Transverse colon (tissue), 4 donors: ENCODE data around the gene ENPP6. TPM values are rescaled to one million over a fixed set of nuclear protein-coding genes. Genes with fewer than 3 reads are reported as not detected.

ENCODE experiments used
- DNase-seq: peaks from one replicate; pipeline ENCODE4 v3.0.0-alpha.2; 2019
- H3K27ac ChIP-seq, 4 donors: fragments of 200-600 bp; sonication (generic); 2 replicates each; pipeline ENCODE4 v1.5.1; 2016 to 2018; ENCODE audit warnings: inconsistent platforms in 4 of 4
- H3K27me3 ChIP-seq: fragments of 200-600 bp; sonication (generic); 2 replicates; pipeline ENCODE4 v1.5.1; 2017; ENCODE audit warnings: inconsistent platforms
- H3K36me3 ChIP-seq, 4 donors: fragments of 200-600 bp; sonication (generic); 2 replicates each; pipeline ENCODE4 v1.5.1; 2017 to 2019; ENCODE audit warnings: inconsistent platforms in 4 of 4
- H3K4me1 ChIP-seq, 4 donors: fragments of 200-600 bp; sonication (generic); 2 replicates each; pipeline ENCODE4 v1.5.1; 2017 to 2020; ENCODE audit warnings: inconsistent platforms in 4 of 4
- H3K4me3 ChIP-seq, 4 donors: fragments of 200-600 bp; sonication (generic); 1 replicate in 1 of 4; 2 replicates in 3 of 4; pipeline versions ENCODE4 v1.5.1 to v1.6.1; 2017 to 2019; ENCODE audit warnings: inconsistent platforms in 4 of 4
- H3K9me3 ChIP-seq, 2 donors: fragments of 200-600 bp; sonication (generic); 2 replicates each; pipeline ENCODE4 v1.5.1; 2017 to 2019; ENCODE audit warnings: inconsistent platforms in 2 of 2
- EP300 ChIP-seq: sonication (generic); formaldehyde crosslinking; IDR thresholded peaks from one replicate; pipeline ENCODE4 v1.6.1; 2017; ENCODE audit warnings: antibody characterized with exemption, low read depth
- POLR2A ChIP-seq: fragments of 450-650 bp; IDR thresholded peaks from one replicate; pipeline ENCODE4 v1.6.1; 2016; ENCODE audit warnings: antibody characterized with exemption, mild to moderate bottlenecking, moderate library complexity
- POLR2AphosphoS5 ChIP-seq, 3 donors: sonication (generic); formaldehyde crosslinking; IDR thresholded peaks; one replicate each; pipeline ENCODE4 v1.6.1; 2016; ENCODE audit warnings: antibody characterized with exemption in 3 of 3
- WGBS, 2 donors: methylation state at CpG; one replicate each; pipeline ENCODE4 v1.1.5; 2018; ENCODE audit warnings: low coverage in 1 of 2; 5-methylcytosine and 5-hydroxymethylcytosine counted together
- in situ Hi-C, 4 donors: fragments of 200-750 bp; cut with MboI; loops; one replicate each; pipeline versions ENCODE4 v1.15.0 to v1.15.1; 2017; ENCODE audit warnings: low sequenced_read_pairs in 3 of 4, low pct_ligation_motif_present in 1 of 4, low pct_unique_long_range_greater_than_20kb in 1 of 4
- intact Hi-C: fragments of 100-400 bp; cut with DNase I; formaldehyde crosslinking; loops from one replicate; pipeline ENCODE4 v1.15.1; 2023; ENCODE audit warnings: low total_unique reads
- total RNA-seq, 4 donors: library from RNA; depleted of rRNA; stranded (reverse); fragments of >200 nt; gene quantifications; one replicate each; pipeline ENCODE4 v1.1.0, GENCODE V29; 2016
- TF ChIP-seq, protein P1 (sequence below), 5 experiments: fragments of 200-600 bp in 3 of 5; fragments of 450-650 bp in 2 of 5; sonication (generic) in 3 of 5; IDR thresholded peaks; 1 replicate in 2 of 5; 2 replicates in 3 of 5; pipeline ENCODE4 v1.5.1; 2016 to 2017; ENCODE audit warnings: antibody characterized with exemption in 5 of 5, inconsistent platforms in 3 of 5, mild to moderate bottlenecking in 2 of 5, moderate library complexity in 1 of 5

Gene ENPP6
- total RNA-seq, 4 donors from 2014 or later: 0.14 to 0.64 TPM; not detected in 2

DNA sequence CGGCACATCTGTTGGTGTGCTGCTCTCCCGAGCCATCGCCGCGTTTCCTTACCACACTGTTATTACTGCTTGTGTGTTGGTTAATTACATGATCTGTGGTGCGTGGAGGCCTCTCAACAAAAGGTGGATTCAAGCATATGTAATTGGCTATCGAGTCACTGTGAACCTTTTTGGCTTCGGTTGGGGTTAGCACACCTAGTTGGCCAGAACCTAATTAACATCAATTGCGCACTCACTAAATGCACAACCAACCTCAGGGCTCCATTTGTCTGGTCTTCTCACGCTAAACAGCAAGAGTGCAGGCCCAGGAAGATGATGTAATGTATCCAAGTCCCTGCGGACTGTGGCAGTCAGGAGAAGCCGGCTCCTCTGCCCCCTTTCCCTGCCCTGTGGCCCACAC is 17.4 kb downstream of the ENPP6 start:
- Histone ChIP-seq H3K4me1 (no peaks in the 10 kb centered on the region), H3K27ac (no peak overlapping the region), H3K9me3 (no peaks in the 10 kb centered on the region), H3K36me3 (no peaks in the 10 kb centered on the region), H3K4me3 (no peak overlapping the region), H3K27me3 (no peaks in the 10 kb centered on the region)
- in situ Hi-C loops (no loop called here), intact Hi-C loops (no loop called here)
- WGBS, 2 donors: 88% methylated on average over 12 of the region's 12 CpGs; no CpG with 5 or more reads in 1 of the 2 donors
- TF ChIP-seq, protein P1, sequence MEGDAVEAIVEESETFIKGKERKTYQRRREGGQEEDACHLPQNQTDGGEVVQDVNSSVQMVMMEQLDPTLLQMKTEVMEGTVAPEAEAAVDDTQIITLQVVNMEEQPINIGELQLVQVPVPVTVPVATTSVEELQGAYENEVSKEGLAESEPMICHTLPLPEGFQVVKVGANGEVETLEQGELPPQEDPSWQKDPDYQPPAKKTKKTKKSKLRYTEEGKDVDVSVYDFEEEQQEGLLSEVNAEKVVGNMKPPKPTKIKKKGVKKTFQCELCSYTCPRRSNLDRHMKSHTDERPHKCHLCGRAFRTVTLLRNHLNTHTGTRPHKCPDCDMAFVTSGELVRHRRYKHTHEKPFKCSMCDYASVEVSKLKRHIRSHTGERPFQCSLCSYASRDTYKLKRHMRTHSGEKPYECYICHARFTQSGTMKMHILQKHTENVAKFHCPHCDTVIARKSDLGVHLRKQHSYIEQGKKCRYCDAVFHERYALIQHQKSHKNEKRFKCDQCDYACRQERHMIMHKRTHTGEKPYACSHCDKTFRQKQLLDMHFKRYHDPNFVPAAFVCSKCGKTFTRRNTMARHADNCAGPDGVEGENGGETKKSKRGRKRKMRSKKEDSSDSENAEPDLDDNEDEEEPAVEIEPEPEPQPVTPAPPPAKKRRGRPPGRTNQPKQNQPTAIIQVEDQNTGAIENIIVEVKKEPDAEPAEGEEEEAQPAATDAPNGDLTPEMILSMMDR (IDR thresholded peaks at IDR 0.05): no peak
- TF ChIP-seq POLR2AphosphoS5 (IDR thresholded peaks at IDR 0.05) (no peak), POLR2A (no peak)
- no peak for DNase-seq

DNA sequence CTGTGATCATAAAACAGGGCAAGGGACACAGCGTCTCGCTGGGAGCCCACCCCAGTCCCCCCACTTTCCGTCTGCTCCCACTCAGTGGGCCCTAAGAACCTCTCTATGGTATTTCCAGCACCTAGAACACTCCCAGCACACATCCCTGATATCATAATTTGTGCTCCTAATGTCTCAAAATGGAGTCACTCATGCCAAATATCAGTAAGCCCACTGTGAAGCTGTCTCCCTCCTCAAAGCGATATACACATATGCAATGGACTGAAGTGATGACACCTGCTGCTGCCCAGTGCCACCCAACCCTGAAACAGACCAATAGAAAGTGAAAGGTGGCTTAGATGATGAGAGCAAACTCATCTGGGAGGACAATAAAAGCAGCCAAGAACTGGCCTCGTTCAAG is 17.9 kb downstream of the ENPP6 start:
- H3K4me1 ChIP-seq: no peaks in the 10 kb centered on the region
- DNase-seq: no peak
- intact Hi-C loops: no loop called here

DNA sequence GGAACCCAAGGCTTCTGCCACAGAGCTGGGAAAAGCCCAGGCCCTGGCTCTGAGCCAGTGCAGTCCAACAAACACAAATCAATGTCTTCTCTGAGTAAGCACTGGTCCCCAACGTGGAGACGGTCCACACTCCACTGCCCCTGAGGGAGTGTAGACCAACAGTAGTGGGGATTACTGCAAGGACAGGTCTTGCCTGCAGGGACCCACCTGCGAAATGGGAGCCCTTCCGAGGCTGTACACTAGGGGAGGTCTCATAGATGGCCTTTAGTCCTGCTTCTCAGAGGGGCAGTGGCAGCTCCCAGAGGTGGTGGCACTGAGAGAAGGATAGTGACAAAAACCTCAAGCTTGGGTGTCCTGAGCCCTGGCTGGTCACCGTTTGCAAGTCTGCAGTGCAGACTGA is 19.5 kb downstream of the ENPP6 start:
- H3K27me3 ChIP-seq: no peaks in the 10 kb centered on the region
- no peak overlapping the region for H3K4me3 ChIP-seq
- in situ Hi-C loops: no loop called here
- intact Hi-C loops: no loop called here
- H3K4me1 ChIP-seq: no peaks in the 10 kb centered on the region
- TF ChIP-seq, protein P1 (IDR thresholded peaks at IDR 0.05): no peak
- TF ChIP-seq EP300 (no peak), POLR2AphosphoS5 (IDR thresholded peaks at IDR 0.05) (no peak), POLR2A (no peak)
- no peaks in the 10 kb centered on the region for H3K9me3 ChIP-seq
- 75% methylated on average over 5 of the region's 5 CpGs; no CpG with 5 or more reads in 1 of the 2 donors for WGBS, 2 donors
- no peaks in the 10 kb centered on the region for H3K36me3 ChIP-seq
- no peak for DNase-seq
- no peak overlapping the region for H3K27ac ChIP-seq

More for the DNA sequence above, 17.9 kb downstream of the ENPP6 start:
- H3K27ac ChIP-seq: no peak overlapping the region
- WGBS, 2 donors: 83% methylated on average over 5 of the region's 5 CpGs; no CpG with 5 or more reads in 1 of the 2 donors
- H3K9me3 ChIP-seq: no peaks in the 10 kb centered on the region
- in situ Hi-C loops: no loop called here
- no peak overlapping the region for H3K4me3 ChIP-seq
- no peaks in the 10 kb centered on the region for H3K27me3 ChIP-seq
- TF ChIP-seq, protein P1 (IDR thresholded peaks at IDR 0.05): no peak
- TF ChIP-seq EP300 (no peak), POLR2AphosphoS5 (IDR thresholded peaks at IDR 0.05) (no peak), POLR2A (no peak)
- no peaks in the 10 kb centered on the region for H3K36me3 ChIP-seq

- H3K4me1 ChIP-seq: no peaks in the 10 kb centered on the region
- intact Hi-C loops: no loop called here
- no peaks in the 10 kb centered on the region for H3K36me3 ChIP-seq
- H3K4me3 ChIP-seq: no peak overlapping the region
- in situ Hi-C loops: no loop called here
- no peak overlapping the region for H3K27ac ChIP-seq
- no peaks in the 10 kb centered on the region for H3K27me3 ChIP-seq
- 94% methylated on average over 3 of the region's 3 CpGs; no CpG with 5 or more reads in 1 of the 2 donors for WGBS, 2 donors
- no peaks in the 10 kb centered on the region for H3K9me3 ChIP-seq
- no peak for DNase-seq
- TF ChIP-seq, protein P1 (IDR thresholded peaks at IDR 0.05): no peak
Observed at GRCh38 chr4:184197536-184198082, 20.1 kb downstream of the ENPP6 start.
